Stimulated activated effector memory CD8-positive, alpha-beta T cell treated with anti-CD3 and anti-CD28 coated beads, Interleukin-12 subunit alpha, Interleukin-12 subunit beta, amount 100 ng/mL, for 72 hours (primary cell): ENCODE data around the gene FOXQ1.
A peak's percentile ranks its signal among the peaks of the same experiment; 100 is the strongest.

ENCODE experiments used
- ATAC-seq: fragments of 150-1000 bp; cut with Tn5 transposase; 2 replicates; pipeline ENCODE4 v1.10.0; 2021
- DNase-seq, 2 donors: peaks; one replicate each; pipeline ENCODE4 v3.0.0; 2021 to 2022; ENCODE audit warnings: low spot score in 2 of 2
- H3K27ac Mint-ChIP-seq: one replicate; pipeline ENCODE4 v1.8.0; 2022; ENCODE audit warnings: mild to moderate bottlenecking, mixed read lengths
- H3K36me3 Mint-ChIP-seq: one replicate; pipeline ENCODE4 v1.8.0; 2022; ENCODE audit warnings: mild to moderate bottlenecking, mixed read lengths
- H3K4me1 Mint-ChIP-seq: one replicate; pipeline ENCODE4 v1.8.0; 2022; ENCODE audit warnings: mixed read lengths
- H3K4me3 Mint-ChIP-seq: one replicate; pipeline ENCODE4 v1.8.0; 2022; ENCODE audit warnings: mild to moderate bottlenecking, mixed read lengths
- H3K9me3 Mint-ChIP-seq: one replicate; pipeline ENCODE4 v1.8.0; 2022; ENCODE audit warnings: mixed read lengths

Gene FOXQ1, protein sequence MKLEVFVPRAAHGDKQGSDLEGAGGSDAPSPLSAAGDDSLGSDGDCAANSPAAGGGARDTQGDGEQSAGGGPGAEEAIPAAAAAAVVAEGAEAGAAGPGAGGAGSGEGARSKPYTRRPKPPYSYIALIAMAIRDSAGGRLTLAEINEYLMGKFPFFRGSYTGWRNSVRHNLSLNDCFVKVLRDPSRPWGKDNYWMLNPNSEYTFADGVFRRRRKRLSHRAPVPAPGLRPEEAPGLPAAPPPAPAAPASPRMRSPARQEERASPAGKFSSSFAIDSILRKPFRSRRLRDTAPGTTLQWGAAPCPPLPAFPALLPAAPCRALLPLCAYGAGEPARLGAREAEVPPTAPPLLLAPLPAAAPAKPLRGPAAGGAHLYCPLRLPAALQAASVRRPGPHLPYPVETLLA

DNA sequence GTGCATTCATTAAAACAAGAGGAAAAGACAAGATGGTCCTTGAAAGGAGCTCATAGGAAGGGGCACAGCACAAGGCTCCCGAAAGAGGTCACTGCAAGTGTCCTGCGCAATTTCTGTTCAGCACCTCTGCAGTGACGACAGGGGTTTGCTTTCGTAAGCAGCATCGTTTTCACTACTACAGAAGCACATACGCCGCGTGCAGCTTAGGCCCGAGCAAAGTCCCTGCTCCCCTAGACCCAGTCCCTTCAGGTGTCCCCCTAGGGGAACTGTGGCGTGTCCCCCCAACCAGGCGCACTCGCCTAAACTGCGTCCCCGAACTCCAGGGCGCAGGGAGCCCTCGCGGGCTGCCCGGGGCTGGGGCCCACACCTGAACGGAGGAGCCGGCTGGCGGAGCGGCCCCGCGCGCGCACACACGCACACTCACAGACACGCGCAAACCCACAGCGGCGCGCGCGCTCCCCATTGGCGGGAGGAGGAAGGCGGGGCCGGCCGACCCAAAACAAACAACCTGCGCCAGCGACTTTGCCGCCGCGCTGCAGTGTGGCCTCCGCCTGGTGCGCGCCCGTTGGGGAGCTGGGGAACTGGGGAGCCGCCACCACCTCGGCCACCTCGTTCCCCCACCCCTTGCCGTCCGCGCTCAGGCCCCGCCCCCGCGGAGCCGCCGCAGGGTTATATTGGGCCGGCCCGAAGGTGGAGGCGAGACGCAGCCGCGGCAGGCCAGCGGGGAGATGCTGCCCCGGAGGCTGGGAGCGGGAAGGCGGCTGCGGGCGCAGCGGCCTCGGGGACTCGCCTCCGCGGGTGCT is at the start of gene FOXQ1:
TSS of gene FOXQ1 (plus strand) at position 699 of the 803 bp plus-strand sequence. CDS start 607 bp downstream, outside the sequence.
- no peak within 1 kb of the TSS for H3K27ac Mint-ChIP-seq
- peak; percentile 27 for ATAC-seq

GRCh38 chr6:1262704-1263038 is 49.2 kb upstream of the FOXQ1 start:
- no peak for ATAC-seq
- DNase-seq = no peak
- no peaks in the 10 kb centered on the region for H3K9me3 Mint-ChIP-seq
- no peaks in the 10 kb centered on the region for H3K4me1 Mint-ChIP-seq
- no peaks in the 10 kb centered on the region for H3K36me3 Mint-ChIP-seq
- no peak overlapping the region for H3K4me3 Mint-ChIP-seq
- H3K27ac Mint-ChIP-seq = no peak overlapping the region

More for the DNA sequence above, at the start of gene FOXQ1:
- Mint-ChIP-seq H3K4me1 (peaks cover 34% of the 10 kb centered on the region), H3K4me3 (peak within 1 kb of the TSS; percentile 52), H3K36me3 (no peaks in the 10 kb centered on the region), H3K9me3 (no peaks in the 10 kb centered on the region)
- DNase-seq = peak in 1 of 2 donors; percentile 54

DNA sequence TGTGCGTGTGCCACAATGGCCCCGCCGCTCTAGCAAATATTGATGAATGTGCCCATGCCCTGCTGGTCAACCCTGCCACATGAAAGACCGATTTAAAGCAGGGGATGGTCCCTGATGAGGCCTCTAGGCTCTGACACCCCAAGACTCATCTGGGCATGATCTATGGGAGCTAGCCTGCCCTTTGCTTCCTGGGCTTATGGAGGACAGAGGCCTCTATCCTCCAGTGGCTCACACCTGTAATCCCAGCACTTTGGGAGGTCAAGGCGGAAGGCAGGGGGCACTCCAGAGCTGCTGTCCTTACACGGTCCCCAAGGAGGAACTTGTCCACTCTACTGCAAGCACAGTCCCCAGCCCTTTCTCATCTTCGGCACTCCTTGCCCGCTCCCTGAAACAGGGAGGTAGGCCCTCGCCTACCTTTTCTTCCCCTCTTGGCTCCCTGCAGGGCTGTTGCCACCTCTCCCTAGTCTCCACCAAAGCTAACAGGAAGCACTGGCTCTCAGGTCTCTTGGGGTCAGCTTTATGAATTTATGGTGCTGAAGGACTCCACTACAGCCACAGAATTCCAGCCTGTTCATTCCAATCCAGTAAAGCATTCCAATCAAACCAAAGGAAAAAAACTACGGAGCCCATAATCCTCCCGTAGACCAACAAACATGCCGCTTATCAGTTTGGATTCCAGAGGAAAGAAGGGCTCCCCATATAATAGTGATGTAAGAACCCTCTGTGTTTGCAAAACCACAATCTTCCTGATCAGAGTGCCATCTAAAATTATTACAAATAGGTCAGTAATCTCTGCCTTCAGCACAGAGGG is 48.7 kb upstream of the FOXQ1 start:
- DNase-seq = no peak
- H3K27ac Mint-ChIP-seq = no peak overlapping the region
- H3K4me1 Mint-ChIP-seq = no peaks in the 10 kb centered on the region
- H3K4me3 Mint-ChIP-seq = no peak overlapping the region
- H3K9me3 Mint-ChIP-seq = no peaks in the 10 kb centered on the region
- peak; percentile 24 for ATAC-seq
- no peaks in the 10 kb centered on the region for H3K36me3 Mint-ChIP-seq

DNA sequence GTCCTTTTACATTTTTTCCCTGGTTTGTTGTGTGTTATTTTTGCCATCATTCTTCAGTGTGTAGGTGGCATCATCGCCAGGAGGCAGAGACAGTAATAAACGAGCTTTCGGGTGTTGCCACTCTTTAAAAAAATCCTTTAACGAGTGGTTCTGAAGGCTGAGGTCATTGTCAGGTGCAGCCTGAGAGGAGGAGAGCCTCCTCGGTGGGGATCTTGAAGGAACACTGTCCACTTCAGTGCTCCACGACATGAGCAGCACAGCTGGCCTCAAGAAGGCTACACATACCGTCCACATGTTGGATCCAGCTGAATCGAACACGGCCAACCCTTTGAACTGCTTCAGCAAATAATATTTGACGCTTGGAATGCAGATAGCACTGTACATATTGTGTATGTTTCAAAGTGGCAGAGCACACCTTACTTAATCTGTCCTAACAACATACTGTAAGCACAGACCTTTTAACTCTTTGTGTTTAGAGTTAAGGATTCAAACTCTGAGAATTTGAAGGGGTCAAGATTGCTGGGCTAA is 48.0 kb upstream of the FOXQ1 start:
- no peaks in the 10 kb centered on the region for H3K4me1 Mint-ChIP-seq
- no peak for DNase-seq
- H3K9me3 Mint-ChIP-seq = no peaks in the 10 kb centered on the region
- no peak for ATAC-seq
- H3K27ac Mint-ChIP-seq = no peak overlapping the region
- no peaks in the 10 kb centered on the region for H3K36me3 Mint-ChIP-seq
- no peak overlapping the region for H3K4me3 Mint-ChIP-seq

DNA sequence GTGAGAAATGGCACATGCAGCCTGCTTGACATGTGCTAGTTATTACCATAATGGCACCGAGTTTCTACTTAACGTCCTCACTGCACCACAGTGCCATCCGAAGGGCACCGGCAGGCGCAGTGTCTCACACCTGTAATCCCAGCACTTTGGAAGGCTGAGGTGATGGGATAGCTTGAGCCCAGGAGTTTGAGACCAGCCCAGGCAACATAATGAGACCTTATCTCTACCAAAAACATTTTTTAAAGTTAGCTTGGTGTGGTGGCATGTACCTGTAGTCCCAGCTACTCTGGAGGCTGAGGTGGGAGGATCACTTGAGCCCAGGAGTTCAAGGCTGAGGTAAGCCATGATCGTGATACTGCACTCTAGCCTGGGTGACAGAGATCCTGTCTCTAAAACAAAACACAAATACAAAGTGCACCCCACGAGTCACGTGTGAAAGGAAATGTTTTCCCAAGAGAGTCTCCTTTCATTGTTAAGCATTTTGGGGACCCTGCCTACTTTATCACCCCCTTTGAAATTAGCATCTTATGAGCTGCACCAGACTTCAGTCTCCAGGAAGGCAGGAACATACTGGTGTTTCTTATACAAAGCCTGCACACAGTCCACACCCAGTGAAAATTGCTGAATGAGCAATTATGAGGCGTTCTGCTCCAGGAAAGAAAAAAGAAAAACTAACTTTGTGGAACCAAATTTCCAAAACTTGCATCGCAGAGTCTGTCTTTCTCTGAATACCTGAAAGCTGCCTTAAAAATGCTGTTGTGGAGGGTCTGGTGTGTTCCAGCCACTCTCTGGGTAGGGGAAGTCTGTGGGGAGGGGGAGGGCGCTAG is 47.1 kb upstream of the FOXQ1 start:
- H3K9me3 Mint-ChIP-seq = no peaks in the 10 kb centered on the region
- H3K36me3 Mint-ChIP-seq = no peaks in the 10 kb centered on the region
- DNase-seq (no peak), ATAC-seq (no peak)
- no peaks in the 10 kb centered on the region for H3K4me1 Mint-ChIP-seq
- H3K27ac Mint-ChIP-seq = no peak overlapping the region
- no peak overlapping the region for H3K4me3 Mint-ChIP-seq

DNA sequence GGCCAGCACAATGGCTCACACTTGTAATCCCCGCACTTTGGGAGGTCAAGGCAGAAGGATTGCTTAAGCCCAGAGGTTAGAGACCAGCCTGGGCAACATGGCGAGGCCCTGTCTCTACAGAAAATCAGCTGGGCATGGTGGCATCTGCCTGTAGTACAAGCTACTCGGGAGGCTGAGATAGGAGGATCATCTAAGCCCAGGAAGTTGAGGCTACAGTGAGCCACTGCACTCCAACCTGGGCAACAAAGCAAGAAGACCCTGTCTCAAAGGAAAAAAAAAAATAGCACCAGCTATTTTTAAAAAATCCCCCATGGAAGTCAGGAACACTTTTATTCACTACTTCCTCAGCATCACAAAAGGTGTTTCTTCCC is 45.2 kb upstream of the FOXQ1 start:
- no peak for DNase-seq
- Mint-ChIP-seq H3K36me3 (no peaks in the 10 kb centered on the region), H3K9me3 (no peaks in the 10 kb centered on the region), H3K4me1 (no peaks in the 10 kb centered on the region), H3K27ac (no peak overlapping the region), H3K4me3 (no peak overlapping the region)
- ATAC-seq = no peak

- Mint-ChIP-seq H3K4me1 (no peaks in the 10 kb centered on the region), H3K9me3 (peaks cover under 1% of the 10 kb centered on the region), H3K36me3 (no peaks in the 10 kb centered on the region), H3K27ac (no peak overlapping the region), H3K4me3 (no peak overlapping the region)
- no peak for DNase-seq
- no peak for ATAC-seq
These were observed 44.7 kb upstream of the FOXQ1 start for GRCh38 chr6:1267057-1267732.

- peaks cover 3% of the 10 kb centered on the region for H3K9me3 Mint-ChIP-seq
- no peaks in the 10 kb centered on the region for H3K36me3 Mint-ChIP-seq
- ATAC-seq (no peak), DNase-seq (no peak)
- H3K4me3 Mint-ChIP-seq = no peak overlapping the region
- H3K4me1 Mint-ChIP-seq = no peaks in the 10 kb centered on the region
- H3K27ac Mint-ChIP-seq = no peak overlapping the region
These were observed 43.8 kb upstream of the FOXQ1 start for GRCh38 chr6:1267790-1268762.

GRCh38 chr6:1271071-1271763 is 40.7 kb upstream of the FOXQ1 start:
- no peak for ATAC-seq
- Mint-ChIP-seq H3K4me1 (no peaks in the 10 kb centered on the region), H3K9me3 (peaks cover 3% of the 10 kb centered on the region), H3K27ac (no peak overlapping the region), H3K4me3 (no peak overlapping the region), H3K36me3 (no peaks in the 10 kb centered on the region)
- DNase-seq = no peak

DNA sequence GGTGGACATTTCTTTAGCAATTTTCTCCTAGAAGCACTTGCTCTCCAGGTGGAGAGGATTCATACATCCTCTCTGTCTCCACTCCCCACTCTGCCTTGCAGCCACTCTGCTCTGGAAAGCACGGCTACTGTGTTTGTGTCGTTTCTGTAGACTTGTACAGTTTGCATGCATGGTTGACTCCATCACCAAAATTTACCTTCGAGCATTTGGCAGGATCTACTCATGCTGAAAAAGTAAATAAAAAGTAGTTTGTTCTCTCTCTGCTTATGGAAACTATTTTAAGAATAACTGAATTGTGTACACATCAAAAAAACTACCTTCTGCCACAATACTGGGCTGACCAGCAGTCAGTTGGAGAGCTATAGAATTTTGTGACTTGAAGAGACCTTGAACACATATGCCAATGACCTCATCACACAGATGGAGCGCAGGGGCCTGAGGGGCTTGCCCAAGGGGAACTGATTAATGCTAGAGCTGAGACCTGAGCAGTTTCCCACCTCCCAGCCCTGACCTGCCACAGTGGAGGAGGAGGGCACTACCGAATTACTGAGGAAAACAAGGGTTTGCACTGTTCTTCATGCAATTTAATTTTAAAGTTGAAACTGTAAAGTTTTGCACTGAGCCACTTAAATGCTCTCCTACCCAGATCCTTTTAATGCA is 33.7 kb upstream of the FOXQ1 start:
- Mint-ChIP-seq H3K36me3 (no peaks in the 10 kb centered on the region), H3K4me1 (no peaks in the 10 kb centered on the region), H3K9me3 (no peaks in the 10 kb centered on the region), H3K4me3 (no peak overlapping the region), H3K27ac (no peak overlapping the region)
- DNase-seq (no peak), ATAC-seq (no peak)

- no peaks in the 10 kb centered on the region for H3K36me3 Mint-ChIP-seq
- H3K9me3 Mint-ChIP-seq = no peaks in the 10 kb centered on the region
- H3K4me3 Mint-ChIP-seq = no peak overlapping the region
- DNase-seq (no peak), ATAC-seq (no peak)
- no peak overlapping the region for H3K27ac Mint-ChIP-seq
- H3K4me1 Mint-ChIP-seq = no peaks in the 10 kb centered on the region
These were observed 32.8 kb upstream of the FOXQ1 start for GRCh38 chr6:1279065-1279464.

DNA sequence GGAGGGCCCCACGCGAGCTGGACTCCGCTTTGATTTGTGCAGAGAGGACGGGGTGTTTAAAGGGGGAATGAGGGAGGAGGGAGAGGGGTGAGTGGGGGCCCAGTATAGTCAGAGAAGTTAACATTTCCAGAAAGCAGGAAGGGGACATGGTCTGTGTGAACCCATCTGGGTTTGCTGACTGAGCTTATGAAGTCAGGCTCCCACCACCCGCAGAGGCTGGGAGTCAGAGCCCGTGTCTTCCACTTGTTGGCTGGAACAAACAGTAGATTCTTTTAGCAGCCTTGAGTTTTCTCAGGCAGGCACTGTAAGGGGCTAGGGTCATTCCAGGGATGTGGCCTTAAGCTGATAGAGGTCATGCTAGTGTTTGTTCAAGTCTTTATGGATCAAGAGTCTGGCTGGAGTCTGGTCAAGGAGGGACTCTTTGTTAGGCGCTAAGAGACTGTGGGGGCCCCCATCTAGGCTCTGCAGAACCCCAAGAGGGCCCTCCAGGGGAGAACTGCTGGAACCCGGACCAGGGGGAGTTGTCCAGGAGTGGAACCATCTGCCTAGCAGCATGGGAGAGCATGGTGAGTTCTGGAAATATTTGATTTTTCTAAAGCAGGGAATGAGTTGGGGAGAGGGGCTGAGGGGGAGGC is 31.1 kb upstream of the FOXQ1 start:
- no peak overlapping the region for H3K27ac Mint-ChIP-seq
- no peak for DNase-seq
- H3K4me1 Mint-ChIP-seq = no peaks in the 10 kb centered on the region
- H3K9me3 Mint-ChIP-seq = no peaks in the 10 kb centered on the region
- no peak for ATAC-seq
- no peak overlapping the region for H3K4me3 Mint-ChIP-seq
- H3K36me3 Mint-ChIP-seq = no peaks in the 10 kb centered on the region
